ENCODE results near the gene TFAP2C.

TFAP2C gene

DNA sequence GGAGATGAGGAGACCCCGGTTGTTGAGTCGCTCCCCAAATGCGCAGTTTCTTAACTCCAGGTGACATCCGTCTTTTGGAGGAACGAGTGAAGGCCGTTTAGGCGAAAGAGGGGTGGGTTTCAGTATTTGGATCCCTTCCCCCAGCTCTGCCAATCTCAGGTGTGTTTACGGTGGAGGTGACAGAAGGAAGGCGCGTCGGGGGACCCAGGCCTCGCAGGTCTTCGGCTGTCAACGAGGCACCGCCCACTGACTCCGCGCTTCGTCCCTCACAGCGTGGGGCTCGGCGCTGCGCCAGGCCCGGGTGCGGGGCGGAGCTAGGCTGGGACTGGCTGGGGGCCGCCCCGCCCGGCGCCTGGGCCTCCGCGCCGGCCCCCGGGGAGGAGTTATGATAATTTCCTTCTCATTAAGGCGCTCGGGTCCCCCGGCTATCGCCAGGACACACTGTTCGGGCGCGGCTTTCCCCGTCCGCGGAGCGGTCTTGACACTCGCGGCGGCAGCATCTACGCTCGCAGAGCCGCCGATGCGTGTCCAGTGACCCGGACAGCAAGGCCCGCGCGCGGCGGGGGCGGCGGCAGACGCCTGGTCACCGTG, at the start of gene TFAP2C:
TFAP2C (plus strand) TSS at position 434 of the 591 bp plus-strand sequence. CDS start 239 bp downstream, outside the sequence.
- no peak for DNase-seq (ENCODE audit: low read depth in 2 of 2)

DNA sequence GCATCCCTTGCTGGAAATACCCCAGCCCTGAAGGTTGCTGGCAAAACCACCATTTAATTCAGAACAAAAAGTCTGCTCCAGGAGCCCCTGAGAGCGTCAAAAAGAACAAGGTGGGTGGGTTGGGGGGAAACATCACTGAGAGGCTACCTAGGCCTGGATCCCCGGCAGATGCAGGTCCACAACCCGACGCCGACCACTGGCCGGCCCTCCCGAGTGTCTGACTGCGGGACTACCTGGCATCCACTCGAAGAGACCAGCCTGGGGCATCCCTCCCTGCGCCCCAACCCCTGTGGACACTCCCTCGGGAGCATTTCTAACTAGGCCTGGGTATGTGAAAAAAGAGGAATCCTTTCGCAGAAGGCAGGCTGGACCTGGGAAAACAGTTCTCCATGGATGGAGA, 48.9 kb upstream of the TFAP2C start:
- no peak for DNase-seq (ENCODE audit: low read depth in 2 of 2)

DNA sequence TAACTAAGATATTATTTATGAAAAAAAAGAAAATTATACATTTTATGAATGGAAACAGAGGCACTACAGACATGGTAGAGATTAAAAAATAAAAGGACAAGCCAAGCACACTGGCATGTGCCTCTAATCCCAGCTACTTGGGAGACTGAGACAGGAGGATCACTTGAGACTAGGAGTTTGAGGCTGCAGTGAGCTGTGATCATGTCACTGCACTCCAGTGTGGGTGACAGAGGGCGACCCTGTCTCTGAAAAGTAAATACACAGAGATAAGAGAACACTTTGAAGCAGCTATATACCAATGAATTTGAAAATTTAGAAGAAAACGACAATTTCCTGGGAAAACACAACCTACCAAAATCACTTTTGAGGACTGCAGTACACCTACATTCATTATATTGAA, 47.4 kb upstream of the TFAP2C start:
- DNase-seq (ENCODE audit: low read depth in 2 of 2) = no peak

- no peak for DNase-seq (ENCODE audit: low read depth in 2 of 2)
These were observed 46.6 kb upstream of the TFAP2C start for GRCh38 chr20:56582542-56582941.

GRCh38 chr20:56584916-56585315, 44.2 kb upstream of the TFAP2C start:
- no peak for DNase-seq (ENCODE audit: low read depth in 2 of 2)

DNA sequence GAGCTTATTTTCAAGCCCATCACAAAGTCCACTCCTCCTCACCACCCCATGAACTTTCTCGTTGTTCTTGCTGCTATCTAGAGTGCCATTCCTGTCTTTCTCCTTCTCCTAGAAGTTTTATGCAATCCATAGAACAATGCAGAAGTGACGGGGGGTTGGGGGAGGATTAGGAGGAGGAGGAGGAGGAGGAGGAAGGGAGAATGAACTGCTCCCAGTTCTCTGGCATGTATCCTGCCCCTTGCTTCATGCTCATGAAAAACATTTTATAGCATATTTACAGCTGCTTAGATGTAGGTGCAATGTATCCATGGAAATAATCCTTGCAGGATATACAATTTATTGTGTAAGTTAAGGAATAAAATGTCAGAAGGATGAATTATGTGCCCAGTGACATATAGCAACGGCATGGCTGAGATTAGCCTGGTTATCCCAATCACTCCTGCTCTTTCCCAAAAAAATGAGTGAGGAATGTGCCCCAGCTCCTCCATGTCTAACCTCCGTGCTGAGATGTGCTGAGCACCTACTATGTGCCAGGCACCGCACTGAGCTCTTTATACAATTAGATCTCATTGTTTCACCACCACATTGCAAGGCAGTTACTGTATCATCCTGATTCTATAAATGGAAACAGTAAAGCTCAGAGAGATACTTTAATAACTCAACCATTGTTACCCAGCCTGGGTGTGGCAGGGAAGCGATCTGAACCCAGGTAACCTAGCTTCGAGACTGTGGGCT, 41.6 kb upstream of the TFAP2C start:
- no peak for DNase-seq (ENCODE audit: low read depth in 2 of 2)

DNA sequence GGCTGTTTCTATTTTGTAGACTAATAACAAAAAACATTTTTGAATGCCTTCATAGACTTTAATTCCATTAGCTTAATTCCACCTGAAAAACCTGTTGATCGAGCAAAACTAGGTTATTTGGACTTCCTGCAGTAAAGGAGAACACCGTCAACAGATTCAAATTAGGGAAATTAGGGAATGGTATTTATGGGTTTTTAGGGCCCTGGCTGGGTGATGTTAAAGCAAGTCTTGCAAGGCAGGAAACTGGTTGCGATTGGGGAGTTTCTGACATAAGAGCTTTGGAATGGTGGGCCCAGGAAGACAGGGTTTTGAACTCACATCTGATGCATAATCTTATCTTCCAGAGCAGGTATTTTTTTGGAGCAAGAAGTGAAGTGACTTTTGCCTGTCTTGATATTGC, 40.1 kb upstream of the TFAP2C start:
- no peak for DNase-seq (ENCODE audit: low read depth in 2 of 2)

GRCh38 chr20:56589633-56590032, 39.5 kb upstream of the TFAP2C start:
- DNase-seq (ENCODE audit: low read depth in 2 of 2) = no peak

GRCh38 chr20:56590888-56591287, 38.2 kb upstream of the TFAP2C start:
- no peak for DNase-seq (ENCODE audit: low read depth in 2 of 2)

DNA sequence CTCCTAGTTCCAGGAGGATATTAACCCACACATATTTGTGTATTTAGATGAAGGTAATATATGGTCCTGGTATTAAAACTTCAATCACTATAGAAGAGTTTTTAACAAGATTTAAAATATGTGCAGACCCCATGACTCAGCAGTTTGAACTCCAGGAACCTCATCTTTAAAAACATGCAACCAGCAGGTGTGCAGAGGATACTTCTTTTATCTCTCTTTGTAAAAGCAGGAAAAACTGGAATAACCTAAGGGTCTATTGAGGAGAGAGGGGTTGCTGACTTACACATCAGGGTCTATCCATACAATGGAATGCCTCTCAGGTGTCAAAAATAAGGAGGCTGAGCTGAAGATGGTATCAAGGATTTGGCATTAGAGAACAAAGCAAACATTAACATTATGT, 36.9 kb upstream of the TFAP2C start:
- no peak for DNase-seq (ENCODE audit: low read depth in 2 of 2)

- DNase-seq (ENCODE audit: low read depth in 2 of 2) = no peak
These were observed 36.3 kb upstream of the TFAP2C start for GRCh38 chr20:56592817-56593216.

DNA sequence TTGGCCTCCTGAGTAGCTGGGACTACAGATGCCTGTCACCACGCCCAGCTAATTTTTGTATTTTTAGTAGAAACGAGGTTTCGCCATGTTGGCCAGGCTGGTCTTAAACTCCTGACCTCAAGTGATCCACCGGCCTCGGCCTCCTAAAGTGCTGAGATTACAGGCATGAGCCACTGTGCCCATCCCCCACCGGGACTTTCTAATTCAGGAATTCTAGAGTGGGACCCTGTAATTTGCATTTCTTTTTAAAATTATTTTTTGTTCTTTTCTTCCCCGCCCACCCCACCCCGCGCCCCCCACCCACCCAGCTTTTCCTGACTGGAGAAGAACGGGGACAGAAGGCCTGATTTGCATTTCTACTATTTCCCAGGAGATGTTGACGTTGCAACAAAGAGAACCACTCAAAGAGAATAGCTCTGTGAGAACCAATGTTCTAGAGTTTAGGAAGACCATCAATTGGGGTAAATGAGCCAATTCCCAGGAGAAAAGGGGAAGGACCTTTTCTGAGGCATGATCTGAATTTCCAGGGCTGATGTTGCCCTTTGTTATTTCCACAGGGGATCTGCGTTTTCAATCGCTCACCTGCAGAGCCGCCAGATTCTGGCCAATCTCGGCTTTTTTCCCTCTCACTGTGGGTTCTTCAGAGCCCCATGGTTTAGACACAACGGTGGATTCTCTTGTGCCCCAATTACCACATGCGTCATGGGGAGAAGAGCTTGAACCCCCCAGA, 33.2 kb upstream of the TFAP2C start:
- DNase-seq (ENCODE audit: low read depth in 2 of 2) = no peak

DNA sequence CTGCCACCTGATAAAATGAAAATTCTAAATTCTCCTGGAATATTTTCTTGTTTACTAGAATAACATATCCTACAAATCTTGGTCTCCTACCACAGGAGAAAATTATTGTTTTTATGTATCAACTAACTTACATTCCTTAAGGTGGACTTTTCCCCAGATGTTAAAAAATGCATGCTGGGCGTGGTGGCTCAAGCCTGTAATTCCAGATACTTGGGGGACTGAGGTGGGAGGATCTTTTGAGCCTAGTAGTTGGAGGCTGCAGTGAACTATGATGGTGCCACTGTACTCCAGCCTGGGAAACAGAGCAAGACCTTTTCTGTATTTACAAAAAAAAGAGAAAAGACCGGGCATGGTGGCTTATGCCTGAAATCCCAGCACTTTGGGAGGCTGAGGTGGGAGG, 27.9 kb upstream of the TFAP2C start:
- no peak for DNase-seq (ENCODE audit: low read depth in 2 of 2)

DNA sequence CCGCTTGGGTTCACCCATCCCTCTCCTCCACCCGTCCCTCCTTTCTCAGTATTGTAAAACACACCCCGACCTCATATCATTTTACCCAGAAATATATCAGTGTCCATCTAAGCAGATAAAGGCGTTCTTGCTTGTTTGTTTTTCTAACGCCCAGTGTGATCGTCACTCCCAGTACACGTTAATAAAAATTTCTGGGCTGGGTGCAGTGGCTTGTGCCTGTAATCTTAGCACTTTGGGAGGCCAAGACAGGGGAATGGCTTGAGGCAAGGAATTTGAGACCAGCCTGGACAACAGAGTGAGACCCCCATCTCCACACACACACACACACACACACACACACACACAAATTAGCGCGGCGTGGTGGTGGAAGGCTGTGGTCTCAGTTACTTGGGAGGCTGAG, 24.4 kb upstream of the TFAP2C start:
- DNase-seq (ENCODE audit: low read depth in 2 of 2) = no peak

GRCh38 chr20:56605261-56605996, 23.7 kb upstream of the TFAP2C start:
- DNase-seq (ENCODE audit: low read depth in 2 of 2) = no peak

GRCh38 chr20:56606174-56606945, 22.7 kb upstream of the TFAP2C start:
- DNase-seq (ENCODE audit: low read depth in 2 of 2) = no peak

- no peak for DNase-seq (ENCODE audit: low read depth in 2 of 2)
These were observed 21.9 kb upstream of the TFAP2C start for GRCh38 chr20:56607061-56607704.

- DNase-seq (ENCODE audit: low read depth in 2 of 2) = no peak
These were observed 20.7 kb upstream of the TFAP2C start for GRCh38 chr20:56608376-56608775.

GRCh38 chr20:56609321-56609720, 19.8 kb upstream of the TFAP2C start:
- no peak for DNase-seq (ENCODE audit: low read depth in 2 of 2)

GRCh38 chr20:56610098-56610497, 19.0 kb upstream of the TFAP2C start:
- DNase-seq (ENCODE audit: low read depth in 2 of 2) = no peak

GRCh38 chr20:56614196-56614595, 14.9 kb upstream of the TFAP2C start:
- DNase-seq (ENCODE audit: low read depth in 2 of 2) = no peak
